GM21825 (cell line): ENCODE data around the gene SVIL.

Experiments used
- ATAC-seq: cut with Tn5 transposase; IDR thresholded peaks from one replicate; pipeline ENCODE4 v1.9.1; 2021; ENCODE audit warnings: mild to moderate bottlenecking, moderate library complexity; ENCODE audit not compliant: unreplicated experiment

The SVIL gene

GRCh38 chr10:29430101-29430500, 204.7 kb downstream of the SVIL start:
- ATAC-seq, result no peak

GRCh38 chr10:29428486-29428885, 206.3 kb downstream of the SVIL start:
- ATAC-seq, result no peak

GRCh38 chr10:29427667-29428066, 207.1 kb downstream of the SVIL start:
- no peak for ATAC-seq

GRCh38 chr10:29426420-29426819, 208.4 kb downstream of the SVIL start:
- no peak for ATAC-seq

GRCh38 chr10:29424017-29424416, 210.8 kb downstream of the SVIL start:
- no peak for ATAC-seq

- no peak for ATAC-seq
Measured at GRCh38 chr10:29420744-29421143, 214.0 kb downstream of the SVIL start.

GRCh38 chr10:29417324-29417723, 217.4 kb downstream of the SVIL start:
- no peak for ATAC-seq

GRCh38 chr10:29415876-29416275, 218.9 kb downstream of the SVIL start:
- ATAC-seq, result no peak

- no peak for ATAC-seq
Measured at GRCh38 chr10:29414501-29414900, 220.3 kb downstream of the SVIL start.

GRCh38 chr10:29412485-29412884, 222.3 kb downstream of the SVIL start:
- ATAC-seq, result no peak

- no peak for ATAC-seq
Measured at GRCh38 chr10:29411666-29412315, 223.0 kb downstream of the SVIL start.

GRCh38 chr10:29409241-29410054, 225.3 kb downstream of the SVIL start:
- peak; percentile 66 for ATAC-seq

- peak; percentile 15 for ATAC-seq
Measured at GRCh38 chr10:29408847-29409240, 225.9 kb downstream of the SVIL start.
